SK-N-SH (cell line): ENCODE measurements around the gene FRZB. TPM values are rescaled to one million over a fixed set of nuclear protein-coding genes. Genes with fewer than 3 reads are reported as not detected.

Source experiments
- CTCF ChIA-PET: fragments of 300-600, 350-600 bp; formaldehyde crosslinking; extraction: SDS; loops from one replicate; lab custom pipeline; 2021; lab: Yijun Ruan, JAX
- POLR2A ChIA-PET: fragments of 350-600 bp; sonication (Branson Sonifier 250); formaldehyde crosslinking; extraction: SDS; loops from one replicate; lab custom pipeline; 2020; ENCODE audit warnings: antibody characterized with exemption, inconsistent platforms; lab: Yijun Ruan, JAX
- DNase-seq: peaks from one replicate; pipeline ENCODE4 v3.0.0; 2012
- H2AFZ ChIP-seq: fragments of 200-600 bp; sonication (generic); 2 replicates; pipeline ENCODE4 v1.8.1; 2016; ENCODE audit warnings: antibody characterized with exemption, mild to moderate bottlenecking, low read depth
- H3F3A ChIP-seq: fragments of 200-600 bp; sonication (generic); replicated peaks from 2 replicates; pipeline ENCODE3; 2016; ENCODE audit warnings: antibody characterized with exemption, mild to moderate bottlenecking; ENCODE audit not compliant: insufficient read depth
- H3K27ac ChIP-seq, 2 experiments: fragments of 200-500 bp in 1 of 2; fragments of 200-600 bp in 1 of 2; sonication (Bioruptor generic) in 1 of 2; sonication (generic), shearing (Covaris generic) in 1 of 2; 2 replicates each; pipeline versions ENCODE4 v1.5.1 to v1.6.1; 2014 to 2016; ENCODE audit warnings: low read depth in 2 of 2, inconsistent platforms in 1 of 2, low read length in 1 of 2, mild to moderate bottlenecking in 1 of 2, mixed read lengths in 1 of 2
- H3K27me3 ChIP-seq: fragments of 200-600 bp; sonication (generic), shearing (Covaris generic); 2 replicates; pipeline ENCODE4 v1.6.1; 2016; ENCODE audit warnings: mixed run types; ENCODE audit not compliant: insufficient read depth
- H3K36me3 ChIP-seq, 2 experiments: fragments of 200-500 bp in 1 of 2; fragments of 200-600 bp in 1 of 2; sonication (Bioruptor generic) in 1 of 2; sonication (generic) in 1 of 2; replicated peaks in 1 of 2; 2 replicates each; pipeline versions ENCODE3 to v1.5.1; 2014 to 2016; ENCODE audit warnings: low read length in 1 of 2, mild to moderate bottlenecking in 1 of 2; ENCODE audit not compliant: insufficient read depth in 2 of 2, control insufficient read depth in 1 of 2
- H3K4me1 ChIP-seq, 2 experiments: fragments of 200-500 bp in 1 of 2; fragments of 200-600 bp in 1 of 2; sonication (Bioruptor generic) in 1 of 2; sonication (generic), shearing (Covaris generic) in 1 of 2; 2 replicates each; pipeline versions ENCODE4 v1.5.1 to v1.6.1; 2014 to 2016; ENCODE audit warnings: low read depth in 1 of 2, low read length in 1 of 2, mixed run types in 1 of 2; ENCODE audit not compliant: insufficient read depth in 2 of 2, control insufficient read depth in 1 of 2
- H3K4me2 ChIP-seq: fragments of 200-600 bp; sonication (generic), shearing (Covaris generic); 2 replicates; pipeline ENCODE4 v1.6.1; 2017; ENCODE audit warnings: mixed run types
- H3K4me3 ChIP-seq, 2 experiments: fragments of 200-500 bp in 1 of 2; fragments of 200-600 bp in 1 of 2; sonication (Bioruptor generic) in 1 of 2; sonication (generic), shearing (Covaris generic) in 1 of 2; 2 replicates each; pipeline versions ENCODE4 v1.5.1 to v1.8.1; 2014 to 2016; ENCODE audit warnings: low read depth in 2 of 2, inconsistent platforms in 1 of 2, low read length in 1 of 2, mild to moderate bottlenecking in 1 of 2, mixed read lengths in 1 of 2, moderate library complexity in 1 of 2
- H3K79me2 ChIP-seq: fragments of 200-600 bp; sonication (generic); 2 replicates; pipeline ENCODE4 v1.8.1; 2017; ENCODE audit warnings: mild to moderate bottlenecking; ENCODE audit not compliant: insufficient read depth
- H3K9ac ChIP-seq: fragments of 200-600 bp; sonication (generic); 2 replicates; pipeline ENCODE4 v1.6.1; 2017; ENCODE audit warnings: mixed run types
- H3K9me2 ChIP-seq: fragments of 200-600 bp; sonication (generic); 2 replicates; pipeline ENCODE4 v1.6.1; 2017; ENCODE audit warnings: mixed run types
- H3K9me3 ChIP-seq: fragments of 200-600 bp; sonication (generic); 2 replicates; pipeline ENCODE4 v1.6.1; 2017; ENCODE audit warnings: mixed run types, mild to moderate bottlenecking, moderate library complexity
- H4K20me1 ChIP-seq: fragments of 200-600 bp; sonication (generic); 2 replicates; pipeline ENCODE4 v1.6.1; 2017; ENCODE audit warnings: mild to moderate bottlenecking, mixed run types; ENCODE audit not compliant: insufficient read depth
- EP300 ChIP-seq, 2 experiments: IDR thresholded peaks; 2 replicates each; pipeline versions ENCODE4 v1.4.0 to v1.6.1; 2012; ENCODE audit warnings: borderline replicate concordance in 1 of 2, low read depth in 1 of 2, low read length in 1 of 2
- FOXJ3 ChIP-seq: sonication (generic); formaldehyde crosslinking; IDR thresholded peaks from 2 replicates; pipeline ENCODE4 v1.5.1; 2020; ENCODE audit warnings: mild to moderate bottlenecking, missing genetic modification reagents
- RAD21 ChIP-seq: IDR thresholded peaks from 2 replicates; pipeline ENCODE4 v1.6.1; 2012; ENCODE audit warnings: mild to moderate bottlenecking, low read length
- TAF1 ChIP-seq: IDR thresholded peaks from 2 replicates; pipeline ENCODE4 v1.6.1; 2012; ENCODE audit warnings: low read depth, mild to moderate bottlenecking, low read length, moderate library complexity, borderline replicate concordance
- TEAD4 ChIP-seq: IDR thresholded peaks from 2 replicates; pipeline ENCODE4 v1.4.0; 2012; ENCODE audit warnings: mild to moderate bottlenecking, borderline replicate concordance; ENCODE audit not compliant: insufficient read depth
- YY1 ChIP-seq: IDR thresholded peaks from 2 replicates; pipeline ENCODE4 v1.4.0; 2012; ENCODE audit warnings: low read depth, mild to moderate bottlenecking
- WGBS: methylation state at CpG from one replicate; pipeline ENCODE4 v1.1.6; 2017; ENCODE audit warnings: low lambda C conversion rate; 5-methylcytosine and 5-hydroxymethylcytosine counted together
- polyA plus RNA-seq, 3 experiments: library from polyadenylated mRNA; depleted of rRNA; stranded (reverse); fragments of >200 nt; gene quantifications; 2 replicates each; pipeline ENCODE4 v1.2.3, GENCODE V29; 2012
- TF ChIP-seq, protein P1 (sequence below): IDR thresholded peaks from 2 replicates; pipeline ENCODE4 v1.6.1; 2012; ENCODE audit warnings: mild to moderate bottlenecking, low read depth, low read length, moderate library complexity
- TF ChIP-seq, protein P2 (sequence below): IDR thresholded peaks from 2 replicates; pipeline ENCODE4 v1.4.0; 2012; ENCODE audit warnings: low read depth
- TF ChIP-seq, protein P3 (sequence below): IDR thresholded peaks from 2 replicates; pipeline ENCODE4; 2012
- TF ChIP-seq, protein P4 (sequence below): fragments of 200-600 bp; sonication (generic); IDR thresholded peaks from 2 replicates; pipeline ENCODE4 v1.6.1; 2017; ENCODE audit warnings: antibody characterized with exemption, mild to moderate bottlenecking, moderate library complexity

The FRZB gene
- polyA plus RNA-seq, 1 of the 3 experiments (the other 2 are of a cell fraction) = 3.5 TPM

DNA sequence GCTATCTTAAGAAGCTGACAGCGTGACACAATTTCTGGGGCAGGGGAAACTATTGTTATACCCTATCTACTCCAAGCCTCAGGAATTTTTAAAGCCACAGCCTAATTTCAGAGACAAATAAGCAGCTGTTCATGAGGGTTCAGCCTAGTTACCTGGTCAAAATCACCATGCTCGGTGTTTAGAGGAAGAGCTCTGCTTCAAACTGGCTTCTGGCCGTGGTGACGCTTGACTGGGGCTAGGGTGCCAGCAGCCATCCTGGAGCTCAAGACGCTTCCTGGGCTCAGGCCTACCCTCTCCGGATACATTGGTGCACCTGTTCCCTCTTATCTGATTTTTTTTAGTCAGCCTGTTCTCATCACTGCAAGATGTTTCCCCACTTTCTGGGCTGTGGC is 41.7 kb downstream of the FRZB start (continued):
- TF ChIP-seq TAF1 = no peak
- TF ChIP-seq, protein P1, sequence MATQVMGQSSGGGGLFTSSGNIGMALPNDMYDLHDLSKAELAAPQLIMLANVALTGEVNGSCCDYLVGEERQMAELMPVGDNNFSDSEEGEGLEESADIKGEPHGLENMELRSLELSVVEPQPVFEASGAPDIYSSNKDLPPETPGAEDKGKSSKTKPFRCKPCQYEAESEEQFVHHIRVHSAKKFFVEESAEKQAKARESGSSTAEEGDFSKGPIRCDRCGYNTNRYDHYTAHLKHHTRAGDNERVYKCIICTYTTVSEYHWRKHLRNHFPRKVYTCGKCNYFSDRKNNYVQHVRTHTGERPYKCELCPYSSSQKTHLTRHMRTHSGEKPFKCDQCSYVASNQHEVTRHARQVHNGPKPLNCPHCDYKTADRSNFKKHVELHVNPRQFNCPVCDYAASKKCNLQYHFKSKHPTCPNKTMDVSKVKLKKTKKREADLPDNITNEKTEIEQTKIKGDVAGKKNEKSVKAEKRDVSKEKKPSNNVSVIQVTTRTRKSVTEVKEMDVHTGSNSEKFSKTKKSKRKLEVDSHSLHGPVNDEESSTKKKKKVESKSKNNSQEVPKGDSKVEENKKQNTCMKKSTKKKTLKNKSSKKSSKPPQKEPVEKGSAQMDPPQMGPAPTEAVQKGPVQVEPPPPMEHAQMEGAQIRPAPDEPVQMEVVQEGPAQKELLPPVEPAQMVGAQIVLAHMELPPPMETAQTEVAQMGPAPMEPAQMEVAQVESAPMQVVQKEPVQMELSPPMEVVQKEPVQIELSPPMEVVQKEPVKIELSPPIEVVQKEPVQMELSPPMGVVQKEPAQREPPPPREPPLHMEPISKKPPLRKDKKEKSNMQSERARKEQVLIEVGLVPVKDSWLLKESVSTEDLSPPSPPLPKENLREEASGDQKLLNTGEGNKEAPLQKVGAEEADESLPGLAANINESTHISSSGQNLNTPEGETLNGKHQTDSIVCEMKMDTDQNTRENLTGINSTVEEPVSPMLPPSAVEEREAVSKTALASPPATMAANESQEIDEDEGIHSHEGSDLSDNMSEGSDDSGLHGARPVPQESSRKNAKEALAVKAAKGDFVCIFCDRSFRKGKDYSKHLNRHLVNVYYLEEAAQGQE = no peak

DNA sequence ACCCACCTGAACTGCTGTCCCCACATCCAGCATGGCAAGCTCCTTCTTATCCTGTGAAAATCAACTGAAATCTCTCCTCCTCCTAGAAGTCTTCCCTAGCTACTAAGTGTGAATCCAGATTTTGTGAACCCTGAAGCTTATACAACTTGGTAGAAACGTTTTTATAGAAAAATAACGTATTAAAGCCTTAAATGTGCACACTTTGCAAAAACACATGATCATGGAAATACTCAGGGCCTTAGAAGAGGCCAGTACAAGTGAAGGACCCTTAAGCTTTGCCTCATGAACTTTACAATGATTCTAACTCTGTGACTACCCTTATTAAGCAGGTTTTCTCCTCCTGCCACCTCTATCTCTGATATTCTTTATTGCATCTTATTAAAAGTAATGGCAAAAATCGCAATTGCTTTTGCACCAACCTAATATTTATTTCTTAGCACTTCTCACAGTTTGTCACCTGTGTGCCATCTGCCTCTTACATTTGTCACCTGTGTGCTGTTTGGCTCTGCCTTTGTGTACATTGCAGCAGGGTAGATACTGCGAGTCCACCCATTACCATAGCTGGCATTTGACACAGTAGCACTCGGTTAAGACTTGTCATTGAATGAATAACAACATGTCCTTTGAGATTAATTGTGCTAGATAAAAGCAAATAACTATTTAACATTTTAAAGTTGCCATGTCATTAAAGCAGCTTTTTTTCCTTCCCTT is 42.2 kb downstream of the FRZB start:
- ChIA-PET POLR2A (no interaction called here), CTCF (interaction anchor here (1.1 to 2.0 kb wide), 4 partner anchors 10 to 156 kb away, joined by 3 to 5 read pairs (median 4); no protein-coding TSS in a partner anchor)
- 75% methylated on average over 5 of the region's 5 CpGs for WGBS

DNA sequence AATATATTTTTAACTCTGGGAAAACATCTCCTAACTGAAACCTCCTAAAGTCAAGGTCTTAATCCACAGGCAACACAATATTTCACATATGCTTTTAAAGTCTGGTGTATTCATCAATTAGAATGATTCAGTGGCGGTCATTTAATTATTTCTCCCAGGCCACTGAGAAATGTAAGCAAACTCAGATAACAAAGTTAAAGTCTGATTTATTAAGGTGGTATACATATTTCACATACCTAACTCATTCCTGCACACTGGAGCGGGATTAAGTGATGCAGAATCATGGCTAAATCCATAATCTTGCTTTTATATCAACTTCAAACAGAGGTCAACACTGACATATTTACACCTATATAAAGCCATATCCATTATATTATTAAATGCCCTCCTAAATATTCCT is 43.7 kb downstream of the FRZB start:
- Histone ChIP-seq H3K4me3 (no peak overlapping the region), H4K20me1 (no peaks in the 10 kb centered on the region), H3K27me3 (no peaks in the 10 kb centered on the region), H2AFZ (no peak overlapping the region), H3K4me1 (peaks cover under 1 to 2% of the 10 kb centered on the region in 2 experiments; a peak in 3 of 4 replicates), H3K9me2 (no peaks in the 10 kb centered on the region), H3K9me3 (no peaks in the 10 kb centered on the region), H3K4me2 (no peak overlapping the region), H3K27ac (no peak overlapping the region), H3K9ac (no peak overlapping the region), H3K79me2 (no peaks in the 10 kb centered on the region), H3K36me3 (no peaks in the 10 kb centered on the region), H3F3A (no peaks in the 10 kb centered on the region)
- POLR2A ChIA-PET = no interaction called here
- CTCF ChIA-PET = no interaction called here
- DNase-seq = peak; percentile 3
- TF ChIP-seq, protein P2, sequence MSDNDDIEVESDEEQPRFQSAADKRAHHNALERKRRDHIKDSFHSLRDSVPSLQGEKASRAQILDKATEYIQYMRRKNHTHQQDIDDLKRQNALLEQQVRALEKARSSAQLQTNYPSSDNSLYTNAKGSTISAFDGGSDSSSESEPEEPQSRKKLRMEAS = no peak
- TF ChIP-seq, protein P3, sequence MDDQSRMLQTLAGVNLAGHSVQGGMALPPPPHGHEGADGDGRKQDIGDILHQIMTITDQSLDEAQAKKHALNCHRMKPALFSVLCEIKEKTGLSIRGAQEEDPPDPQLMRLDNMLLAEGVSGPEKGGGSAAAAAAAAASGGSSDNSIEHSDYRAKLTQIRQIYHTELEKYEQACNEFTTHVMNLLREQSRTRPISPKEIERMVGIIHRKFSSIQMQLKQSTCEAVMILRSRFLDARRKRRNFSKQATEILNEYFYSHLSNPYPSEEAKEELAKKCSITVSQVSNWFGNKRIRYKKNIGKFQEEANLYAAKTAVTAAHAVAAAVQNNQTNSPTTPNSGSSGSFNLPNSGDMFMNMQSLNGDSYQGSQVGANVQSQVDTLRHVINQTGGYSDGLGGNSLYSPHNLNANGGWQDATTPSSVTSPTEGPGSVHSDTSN = 0 out of 2 replicates have a peak, but pooled peaks have one; percentile 17
- 61% methylated on average over 2 of the region's 2 CpGs for WGBS

More for the DNA sequence above, 42.2 kb downstream of the FRZB start:
- no peak overlapping the region for H3K4me3 ChIP-seq
- H3K9me3 ChIP-seq = no peaks in the 10 kb centered on the region
- H3K9ac ChIP-seq = no peak overlapping the region
- no peaks in the 10 kb centered on the region for H3F3A ChIP-seq
- H3K4me1 ChIP-seq = no peaks in the 10 kb centered on the region; a peak in 2 of 4 replicates
- no peak overlapping the region for H2AFZ ChIP-seq
- H3K27me3 ChIP-seq = no peaks in the 10 kb centered on the region
- no peak for TF ChIP-seq RAD21
- TF ChIP-seq YY1 = no peak
- TF ChIP-seq EP300 (IDR thresholded peaks at IDR 0.05; ENCODE audit: borderline replicate concordance in 1 of 2, low read depth in 1 of 2, low read length in 1 of 2) = no peak
- TF ChIP-seq, protein P4, sequence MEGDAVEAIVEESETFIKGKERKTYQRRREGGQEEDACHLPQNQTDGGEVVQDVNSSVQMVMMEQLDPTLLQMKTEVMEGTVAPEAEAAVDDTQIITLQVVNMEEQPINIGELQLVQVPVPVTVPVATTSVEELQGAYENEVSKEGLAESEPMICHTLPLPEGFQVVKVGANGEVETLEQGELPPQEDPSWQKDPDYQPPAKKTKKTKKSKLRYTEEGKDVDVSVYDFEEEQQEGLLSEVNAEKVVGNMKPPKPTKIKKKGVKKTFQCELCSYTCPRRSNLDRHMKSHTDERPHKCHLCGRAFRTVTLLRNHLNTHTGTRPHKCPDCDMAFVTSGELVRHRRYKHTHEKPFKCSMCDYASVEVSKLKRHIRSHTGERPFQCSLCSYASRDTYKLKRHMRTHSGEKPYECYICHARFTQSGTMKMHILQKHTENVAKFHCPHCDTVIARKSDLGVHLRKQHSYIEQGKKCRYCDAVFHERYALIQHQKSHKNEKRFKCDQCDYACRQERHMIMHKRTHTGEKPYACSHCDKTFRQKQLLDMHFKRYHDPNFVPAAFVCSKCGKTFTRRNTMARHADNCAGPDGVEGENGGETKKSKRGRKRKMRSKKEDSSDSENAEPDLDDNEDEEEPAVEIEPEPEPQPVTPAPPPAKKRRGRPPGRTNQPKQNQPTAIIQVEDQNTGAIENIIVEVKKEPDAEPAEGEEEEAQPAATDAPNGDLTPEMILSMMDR = no peak
- TF ChIP-seq TEAD4 = no peak
- no peak for TF ChIP-seq FOXJ3 (CRISPR knock-in tag)
- H4K20me1 ChIP-seq = no peaks in the 10 kb centered on the region
- no peak overlapping the region for H3K4me2 ChIP-seq
- no peaks in the 10 kb centered on the region for H3K79me2 ChIP-seq
- no peaks in the 10 kb centered on the region for H3K36me3 ChIP-seq
- no peak overlapping the region for H3K27ac ChIP-seq
- no peaks in the 10 kb centered on the region for H3K9me2 ChIP-seq
- no peak for DNase-seq
